Hematopoietic multipotent progenitor cell treated with erythropoietin and hydrocortisone succinate and interleukin-3 and kit ligand, for 17 days (in vitro differentiated cells): ENCODE results near the gene SCN5A.
"Not testable (repeated sequence)": the region's sequence is repeated elsewhere in the genome, so short reads cannot be mapped to it uniquely, and the experiment has no call there.

Experiments used
- DNase-seq: peaks from one replicate; pipeline ENCODE4 v3.0.0-alpha.2; 2015; ENCODE audit warnings: low spot score

The SCN5A gene

GRCh38 chr3:38577371-38578080 is 72.0 kb downstream of the SCN5A start:
- no peak for DNase-seq

GRCh38 chr3:38576526-38577370 is 72.7 kb downstream of the SCN5A start:
- no peak for DNase-seq

GRCh38 chr3:38576131-38576525 is 73.4 kb downstream of the SCN5A start:
- DNase-seq, result no peak

GRCh38 chr3:38575279-38575843 is 74.1 kb downstream of the SCN5A start:
- no peak for DNase-seq

- DNase-seq, result no peak
Measured at GRCh38 chr3:38574411-38575278, 74.8 kb downstream of the SCN5A start.

- DNase-seq, result no peak
Measured at GRCh38 chr3:38573556-38573955, 75.9 kb downstream of the SCN5A start.

- DNase-seq, result no peak
Measured at GRCh38 chr3:38573111-38573510, 76.4 kb downstream of the SCN5A start.

GRCh38 chr3:38567498-38567897 is 82.0 kb downstream of the SCN5A start:
- no peak for DNase-seq

- not testable (repeated sequence) for DNase-seq
Measured at GRCh38 chr3:38566794-38567193, 82.7 kb downstream of the SCN5A start.

- no peak for DNase-seq
Measured at GRCh38 chr3:38566215-38566528, 83.3 kb downstream of the SCN5A start.

GRCh38 chr3:38565339-38566214 is 83.9 kb downstream of the SCN5A start:
- no peak for DNase-seq

- DNase-seq, result no peak
Measured at GRCh38 chr3:38564631-38565338, 84.7 kb downstream of the SCN5A start.

- DNase-seq, result no peak
Measured at GRCh38 chr3:38563886-38564270, 85.6 kb downstream of the SCN5A start.

- no peak for DNase-seq
Measured at GRCh38 chr3:38563070-38563885, 86.2 kb downstream of the SCN5A start.

- DNase-seq, result no peak
Measured at GRCh38 chr3:38562467-38562925, 87.0 kb downstream of the SCN5A start.

- no peak for DNase-seq
Measured at GRCh38 chr3:38561746-38562466, 87.6 kb downstream of the SCN5A start.

- no peak for DNase-seq
Measured at GRCh38 chr3:38560996-38561717, 88.3 kb downstream of the SCN5A start.

- no peak for DNase-seq
Measured at GRCh38 chr3:38560284-38560683, 89.2 kb downstream of the SCN5A start.
